HG03439 (cell line): ENCODE results near the gene MT1G.
"Not testable (repeated sequence)": the region's sequence is repeated elsewhere in the genome, so short reads cannot be mapped to it uniquely, and the experiment has no call there.

Source experiments
- ATAC-seq: cut with Tn5 transposase; IDR thresholded peaks from one replicate; pipeline ENCODE4 v1.9.1; 2021; ENCODE audit warnings: mild to moderate bottlenecking, moderate library complexity; ENCODE audit not compliant: unreplicated experiment

Gene MT1G

GRCh38 chr16:56684926-56685590 lies 17.2 kb upstream of the MT1G start:
- ATAC-seq, result no peak

GRCh38 chr16:56684256-56684925 lies 16.5 kb upstream of the MT1G start:
- no peak for ATAC-seq

- ATAC-seq, result no peak
These were observed 15.7 kb upstream of the MT1G start for GRCh38 chr16:56683424-56684172.

- ATAC-seq, result no peak
These were observed 15.0 kb upstream of the MT1G start for GRCh38 chr16:56682703-56683397.

- ATAC-seq, result peak; percentile 92
These were observed 14.3 kb upstream of the MT1G start, which contains the start of gene MT1X for GRCh38 chr16:56681939-56682702. Gene MT1X (plus strand): TSS chr16:56682470. CDS start chr16:56682541, 71 bp downstream.

GRCh38 chr16:56679818-56680217 lies 12.0 kb upstream of the MT1G start:
- ATAC-seq, result no peak

- no peak for ATAC-seq
These were observed 11.3 kb upstream of the MT1G start for GRCh38 chr16:56679078-56679730.

GRCh38 chr16:56677474-56677873 lies 9.6 kb upstream of the MT1G start:
- ATAC-seq, result no peak

- no peak for ATAC-seq
These were observed 7.9 kb upstream of the MT1G start for GRCh38 chr16:56675685-56676210.

- ATAC-seq, result not testable (repeated sequence)
These were observed 6.7 kb upstream of the MT1G start for GRCh38 chr16:56674570-56674969.

- no peak for ATAC-seq
These were observed 6.1 kb upstream of the MT1G start for GRCh38 chr16:56673921-56674320.

GRCh38 chr16:56672761-56673536 lies 5.1 kb upstream of the MT1G start:
- no peak for ATAC-seq

GRCh38 chr16:56672171-56672570 lies 4.3 kb upstream of the MT1G start:
- not testable (repeated sequence) for ATAC-seq

GRCh38 chr16:56671691-56672090 lies 3.8 kb upstream of the MT1G start:
- ATAC-seq, result not testable (repeated sequence)

GRCh38 chr16:56670620-56670934 lies 2.7 kb upstream of the MT1G start:
- no peak for ATAC-seq

GRCh38 chr16:56669840-56670619 lies 2.2 kb upstream of the MT1G start:
- ATAC-seq, result no peak

- ATAC-seq, result no peak
These were observed 1.4 kb upstream of the MT1G start, which contains the start of gene MT1H for GRCh38 chr16:56669005-56669839. Gene MT1H (plus strand): TSS chr16:56669814. CDS start chr16:56669885, 71 bp downstream.
